Ishikawa (cell line): ENCODE measurements around the gene GRK3.

ENCODE experiments used
- CEBPB ChIP-seq: IDR thresholded peaks from 2 replicates; pipeline ENCODE4 v1.6.1; 2012
- CREB1 ChIP-seq: IDR thresholded peaks from 2 replicates; pipeline ENCODE4 v1.6.1; 2012; ENCODE audit warnings: low read depth
- EGR1 ChIP-seq: IDR thresholded peaks from 2 replicates; pipeline ENCODE4 v1.6.1; 2012
- EP300 ChIP-seq: IDR thresholded peaks from 2 replicates; pipeline ENCODE4 v1.6.1; 2012; ENCODE audit warnings: borderline replicate concordance
- FOXM1 ChIP-seq: IDR thresholded peaks from 2 replicates; pipeline ENCODE4 v1.6.1; 2012; ENCODE audit warnings: low read depth, borderline replicate concordance
- MAX ChIP-seq: IDR thresholded peaks from 2 replicates; pipeline ENCODE4 v1.6.1; 2012
- NFIC ChIP-seq: IDR thresholded peaks from 2 replicates; pipeline ENCODE4 v1.6.1; 2012
- RAD21 ChIP-seq: IDR thresholded peaks from 2 replicates; pipeline ENCODE4 v1.6.1; 2012; ENCODE audit warnings: low read depth
- REST ChIP-seq: IDR thresholded peaks from 2 replicates; pipeline ENCODE4 v1.6.1; 2012; ENCODE audit warnings: low read depth, mild to moderate bottlenecking
- TAF1 ChIP-seq: IDR thresholded peaks from 2 replicates; pipeline ENCODE4 v1.6.1; 2012; ENCODE audit warnings: low read depth, mild to moderate bottlenecking
- TCF12 ChIP-seq: IDR thresholded peaks from 2 replicates; pipeline ENCODE4 v1.6.1; 2012; ENCODE audit warnings: low read depth
- TEAD4 ChIP-seq: IDR thresholded peaks from 2 replicates; pipeline ENCODE4 v1.6.1; 2012
- USF1 ChIP-seq: IDR thresholded peaks from 2 replicates; pipeline ENCODE4 v1.6.1; 2012
- YY1 ChIP-seq: IDR thresholded peaks from 2 replicates; pipeline ENCODE4 v1.6.1; 2012; ENCODE audit warnings: low read depth
- ZBTB7A ChIP-seq: IDR thresholded peaks from 2 replicates; pipeline ENCODE4 v1.6.1; 2012; ENCODE audit warnings: low read depth

The GRK3 gene

GRCh38 chr22:25548866-25549464 lies 15.5 kb upstream of the GRK3 start:
- TF ChIP-seq CEBPB (no peak), EGR1 (no peak), TAF1 (no peak), MAX (no peak), CREB1 (no peak), NFIC (no peak), FOXM1 (no peak), TCF12 (no peak), USF1 (no peak), RAD21 (no peak), YY1 (no peak), ZBTB7A (no peak), REST (no peak), EP300 (no peak), TEAD4 (no peak)

GRCh38 chr22:25551396-25551795 lies 13.1 kb upstream of the GRK3 start:
- TF ChIP-seq CEBPB (no peak), TAF1 (no peak), ZBTB7A (no peak), EGR1 (no peak), REST (no peak), EP300 (no peak), RAD21 (no peak), FOXM1 (no peak), MAX (no peak), NFIC (no peak), TCF12 (no peak)

- TF ChIP-seq CREB1 = no peak
- TF ChIP-seq RAD21 = no peak
- no peak for TF ChIP-seq EGR1
- no peak for TF ChIP-seq NFIC
- TF ChIP-seq MAX = no peak
- no peak for TF ChIP-seq TCF12
- no peak for TF ChIP-seq TAF1
- no peak for TF ChIP-seq EP300
- no peak for TF ChIP-seq ZBTB7A
Measured at GRCh38 chr22:25553131-25553530, 11.3 kb upstream of the GRK3 start.

GRCh38 chr22:25554238-25554671 lies 10.2 kb upstream of the GRK3 start:
- TF ChIP-seq CEBPB (no peak), TEAD4 (no peak), CREB1 (no peak), REST (no peak), TAF1 (no peak), MAX (no peak), NFIC (no peak), FOXM1 (no peak), ZBTB7A (no peak), USF1 (no peak), YY1 (no peak), EGR1 (no peak), RAD21 (no peak)
